GM21786 (cell line): ENCODE data around the gene CACNB2.

Source experiments
- ATAC-seq: cut with Tn5 transposase; IDR thresholded peaks from one replicate; pipeline ENCODE4 v1.9.1; 2021; ENCODE audit not compliant: unreplicated experiment

Gene CACNB2

GRCh38 chr10:18224626-18225445, 84.6 kb downstream of the CACNB2 start:
- ATAC-seq = no peak

- no peak for ATAC-seq
Observed at GRCh38 chr10:18226336-18226735, 86.1 kb downstream of the CACNB2 start.

- no peak for ATAC-seq
Observed at GRCh38 chr10:18229826-18230225, 89.6 kb downstream of the CACNB2 start.

- ATAC-seq = no peak
Observed at GRCh38 chr10:18230794-18231193, 90.6 kb downstream of the CACNB2 start.

- no peak for ATAC-seq
Observed at GRCh38 chr10:18231480-18231879, 91.3 kb downstream of the CACNB2 start.

GRCh38 chr10:18233775-18234174, 93.6 kb downstream of the CACNB2 start:
- no peak for ATAC-seq

GRCh38 chr10:18235477-18235876, 95.3 kb downstream of the CACNB2 start:
- ATAC-seq = no peak

GRCh38 chr10:18236756-18237155, 96.5 kb downstream of the CACNB2 start:
- ATAC-seq = no peak

GRCh38 chr10:18238870-18239485, 98.8 kb downstream of the CACNB2 start:
- ATAC-seq = no peak

GRCh38 chr10:18240185-18240882, 100.1 kb downstream of the CACNB2 start:
- ATAC-seq = no peak

GRCh38 chr10:18246967-18247366, 106.7 kb downstream of the CACNB2 start:
- ATAC-seq = no peak

- ATAC-seq = no peak
Observed at GRCh38 chr10:18252086-18252485, 111.9 kb downstream of the CACNB2 start.

- no peak for ATAC-seq
Observed at GRCh38 chr10:18254086-18254485, 113.9 kb downstream of the CACNB2 start.

- no peak for ATAC-seq
Observed at GRCh38 chr10:18254692-18255091, 114.5 kb downstream of the CACNB2 start.

GRCh38 chr10:18260310-18260922, 120.2 kb downstream of the CACNB2 start:
- ATAC-seq = no peak

- no peak for ATAC-seq
Observed at GRCh38 chr10:18261063-18261610, 120.9 kb downstream of the CACNB2 start.

GRCh38 chr10:18261768-18262231, 121.6 kb downstream of the CACNB2 start:
- no peak for ATAC-seq

GRCh38 chr10:18264466-18265050, 124.3 kb downstream of the CACNB2 start:
- no peak for ATAC-seq

- ATAC-seq = no peak
Observed at GRCh38 chr10:18268005-18268404, 127.8 kb downstream of the CACNB2 start.

GRCh38 chr10:18271491-18271890, 131.3 kb downstream of the CACNB2 start:
- no peak for ATAC-seq

GRCh38 chr10:18273039-18273438, 132.8 kb downstream of the CACNB2 start:
- ATAC-seq = no peak
